NCI-H345 treated with DMSO at 0.1 percent for 48 hours (cell line): ENCODE measurements around the gene ACCSL.

Experiments used
- DNase-seq: peaks from one replicate; lab custom pipeline; 2025; ENCODE audit not compliant: unreplicated experiment; lab: John Stamatoyannopoulos, UW

The ACCSL gene

GRCh38 chr11:44094260-44094868, 46.6 kb downstream of the ACCSL start:
- DNase-seq, result peak; percentile 86

GRCh38 chr11:44095506-44096359, 48.0 kb downstream of the ACCSL start, which contains the start of gene EXT2:
Gene EXT2 (plus strand): TSS chr11:44095678. CDS start chr11:44107713, 12,035 bp downstream.
- DNase-seq, result peak; percentile 84

- no peak for DNase-seq
Observed at GRCh38 chr11:44096360-44097185, 48.8 kb downstream of the ACCSL start.

GRCh38 chr11:44097821-44098220, 50.0 kb downstream of the ACCSL start:
- no peak for DNase-seq

- no peak for DNase-seq
Observed at GRCh38 chr11:44101098-44101497, 53.3 kb downstream of the ACCSL start.

GRCh38 chr11:44104481-44105294, 56.9 kb downstream of the ACCSL start:
- DNase-seq, result no peak

GRCh38 chr11:44108260-44108659, 60.5 kb downstream of the ACCSL start:
- DNase-seq, result no peak
